ENCODE data around the gene C9. TPM values are rescaled to one million over a fixed set of nuclear protein-coding genes. Genes with fewer than 3 reads are reported as not detected.

C9 gene
- total and polyA plus RNA-seq, 2 of the 4 experiments (the other 2 are of a cell fraction), result not detected

DNA sequence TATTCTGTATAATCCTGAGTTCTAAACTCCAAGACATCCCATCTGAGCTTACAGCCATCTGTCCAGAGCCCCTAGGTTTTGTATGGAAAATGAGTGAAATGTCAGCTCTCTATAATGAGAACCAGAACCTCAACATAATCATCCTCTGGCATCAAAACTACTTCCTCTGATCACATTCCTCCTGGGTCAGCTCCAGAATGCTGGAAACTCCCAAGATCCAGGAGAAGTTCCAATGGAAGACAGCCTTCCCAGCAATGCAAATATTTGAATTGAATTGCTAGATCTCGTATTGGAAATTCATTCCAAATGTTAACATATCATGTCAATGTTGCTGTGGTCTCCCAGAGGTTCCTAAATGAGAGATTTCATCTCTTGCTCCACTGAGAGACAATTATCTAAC is 23.8 kb downstream of the C9 start:
- Histone ChIP-seq H3K27ac (ENCODE audit: insufficient read depth, low read length) (no peak overlapping the region), H4K5ac (ENCODE audit: low read depth, low read length) (no peak overlapping the region), H2BK5ac (ENCODE audit: low read depth, low read length, poor library complexity, severe bottlenecking) (no peak overlapping the region), H3K23ac (ENCODE audit: low read depth, low read length) (no peak overlapping the region), H4K91ac (ENCODE audit: insufficient read depth, low read depth, low read length) (no peak overlapping the region), H2BK20ac (ENCODE audit: low read depth, low read length) (no peak overlapping the region), H2BK120ac (ENCODE audit: low read depth, low read length) (no peak overlapping the region), H3K9ac (ENCODE audit: low read depth, low read length) (no peak overlapping the region), H2AK9ac (replicated peaks; ENCODE audit: low read depth, low read length, poor library complexity) (no peak overlapping the region), H3K18ac (ENCODE audit: low read depth, low read length) (no peak overlapping the region), H2AFZ (replicated peaks; ENCODE audit: low read length, poor library complexity) (no peak overlapping the region), H3K9me1 (ENCODE audit: insufficient read depth, low read length) (no peaks in the 10 kb centered on the region), H3K14ac (replicated peaks; ENCODE audit: low read depth, low read length) (no peak overlapping the region), H3K4me2 (ENCODE audit: low read depth, low read length) (no peak overlapping the region), H3K36me3 (ENCODE audit: control insufficient read depth, insufficient read depth, low read length) (no peaks in the 10 kb centered on the region), H3K9me3 (ENCODE audit: control insufficient read depth, insufficient read depth, low read length) (no peaks in the 10 kb centered on the region), H2AK5ac (ENCODE audit: low read depth, low read length) (no peak overlapping the region), H3K4me3 (ENCODE audit: insufficient read depth, low read depth, low read length) (no peak overlapping the region), H3K4me1 (ENCODE audit: control insufficient read depth, insufficient read depth, low read length) (no peaks in the 10 kb centered on the region), H2BK15ac (ENCODE audit: low read depth, low read length) (no peak overlapping the region), H3K4ac (ENCODE audit: low read depth, low read length) (no peak overlapping the region), H3K27me3 (ENCODE audit: control insufficient read depth, insufficient read depth, low read length) (peaks cover 10% of the 10 kb centered on the region; the same call in 1 of the 2 replicates), H3K56ac (ENCODE audit: extremely low read depth, insufficient read depth, low read length) (no peak overlapping the region), H4K20me1 (ENCODE audit: insufficient read depth, low read length) (no peaks in the 10 kb centered on the region), H4K8ac (ENCODE audit: low read depth in 2 of 2, low read length in 2 of 2) (no peak overlapping the region), H3K79me1 (ENCODE audit: low read depth in 1 of 2, low read length in 2 of 2) (no peaks in the 10 kb centered on the region)
- WGBS, 2 experiments (ENCODE audit: extremely low coverage in 2 of 2, insufficient read length in 1 of 2), result no CpG with 5 or more reads among the region's 1 CpG
- ATAC-seq (ENCODE audit: low read depth) (no peak), DNase-seq (no peak)
- ChIA-PET CTCF (no interaction called here), POLR2A (ENCODE audit: unreplicated experiment) (no interaction called here)
- no TSS peak for BruUV-seq (replicated peaks)
- no peak for TF ChIP-seq MAFK (IDR thresholded peaks at IDR 0.05; ENCODE audit: low read depth, low read length)
- no peak for TF ChIP-seq ELK1 (IDR thresholded peaks at IDR 0.05; ENCODE audit: borderline replicate concordance, low read depth, low read length)
- TF ChIP-seq CHD1 (IDR thresholded peaks at IDR 0.05; ENCODE audit: low read depth, low read length), result no peak
- TF ChIP-seq NFE2L2 (IDR thresholded peaks at IDR 0.05; ENCODE audit: low read depth, low read length), result no peak
- no peak for TF ChIP-seq POLR2A (IDR thresholded peaks at IDR 0.05; ENCODE audit: low read depth, low read length)
- TF ChIP-seq, protein P1, sequence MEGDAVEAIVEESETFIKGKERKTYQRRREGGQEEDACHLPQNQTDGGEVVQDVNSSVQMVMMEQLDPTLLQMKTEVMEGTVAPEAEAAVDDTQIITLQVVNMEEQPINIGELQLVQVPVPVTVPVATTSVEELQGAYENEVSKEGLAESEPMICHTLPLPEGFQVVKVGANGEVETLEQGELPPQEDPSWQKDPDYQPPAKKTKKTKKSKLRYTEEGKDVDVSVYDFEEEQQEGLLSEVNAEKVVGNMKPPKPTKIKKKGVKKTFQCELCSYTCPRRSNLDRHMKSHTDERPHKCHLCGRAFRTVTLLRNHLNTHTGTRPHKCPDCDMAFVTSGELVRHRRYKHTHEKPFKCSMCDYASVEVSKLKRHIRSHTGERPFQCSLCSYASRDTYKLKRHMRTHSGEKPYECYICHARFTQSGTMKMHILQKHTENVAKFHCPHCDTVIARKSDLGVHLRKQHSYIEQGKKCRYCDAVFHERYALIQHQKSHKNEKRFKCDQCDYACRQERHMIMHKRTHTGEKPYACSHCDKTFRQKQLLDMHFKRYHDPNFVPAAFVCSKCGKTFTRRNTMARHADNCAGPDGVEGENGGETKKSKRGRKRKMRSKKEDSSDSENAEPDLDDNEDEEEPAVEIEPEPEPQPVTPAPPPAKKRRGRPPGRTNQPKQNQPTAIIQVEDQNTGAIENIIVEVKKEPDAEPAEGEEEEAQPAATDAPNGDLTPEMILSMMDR (conservative IDR thresholded peaks at IDR 0.05; ENCODE audit: low read depth, low read length), result no peak
- TF ChIP-seq MXI1 (IDR thresholded peaks at IDR 0.05; ENCODE audit: borderline replicate concordance, low read depth, low read length), result no peak
- TF ChIP-seq CEBPB (IDR thresholded peaks at IDR 0.05; ENCODE audit: low read depth, low read length), result no peak
- no peak for TF ChIP-seq RFX5 (IDR thresholded peaks at IDR 0.05; ENCODE audit: low read depth, low read length)
- TF ChIP-seq SMC3 (IDR thresholded peaks at IDR 0.05; ENCODE audit: low read depth, low read length), result no peak
- no peak for TF ChIP-seq FOS (IDR thresholded peaks at IDR 0.05; ENCODE audit: low read depth, low read length)
- TF ChIP-seq BHLHE40 (IDR thresholded peaks at IDR 0.05; ENCODE audit: low read depth, low read length), result no peak
- TF ChIP-seq RAD21 (IDR thresholded peaks at IDR 0.05; ENCODE audit: low read length), result no peak
- TF ChIP-seq RCOR1 (IDR thresholded peaks at IDR 0.05; ENCODE audit: insufficient replicate concordance, low read length), result no peak
- no peak for TF ChIP-seq MAZ (IDR thresholded peaks at IDR 0.05; ENCODE audit: borderline replicate concordance, low read depth, low read length)
- in situ Hi-C loops (cut with MboI; ENCODE audit: low sequenced_read_pairs) (no loop called here), intact Hi-C loops (cut with micrococcal nuclease) (no loop called here), dilution Hi-C loops (cut with HindIII; ENCODE audit: low sequenced_read_pairs, unreplicated experiment) (no loop called here)
